HepG2 (cell line): ENCODE results near the gene FKBP5. TPM values are rescaled to one million over a fixed set of nuclear protein-coding genes. Genes with fewer than 3 reads are reported as not detected.

Experiments
- ARNTL ChIP-seq: sonication (generic); formaldehyde crosslinking; IDR thresholded peaks from 2 replicates; pipeline ENCODE4 v1.4.0; 2020; ENCODE audit warnings: mild to moderate bottlenecking, missing genetic modification reagents
- MYC ChIP-seq: sonication (generic); formaldehyde crosslinking; IDR thresholded peaks from 2 replicates; pipeline ENCODE4 v1.9.0; 2021; ENCODE audit warnings: missing genetic modification reagents, borderline replicate concordance
- POLR2A ChIP-seq, 2 experiments: IDR thresholded peaks; 2 replicates each; pipeline ENCODE4 v1.6.1; 2011; ENCODE audit warnings: low read depth in 2 of 2, low read length in 2 of 2, mild to moderate bottlenecking in 1 of 2, moderate library complexity in 1 of 2; ENCODE audit not compliant: insufficient read depth in 1 of 2
- SMAD3 ChIP-seq: sonication (generic); formaldehyde crosslinking; IDR thresholded peaks from 2 replicates; pipeline ENCODE4 v1.4.0; 2020; ENCODE audit warnings: missing genetic modification reagents
- TBX2 ChIP-seq: sonication (generic); formaldehyde crosslinking; IDR thresholded peaks from 2 replicates; pipeline ENCODE4 v1.5.0; 2020; ENCODE audit warnings: missing genetic modification reagents, mild to moderate bottlenecking, borderline replicate concordance
- ZBTB3 ChIP-seq: sonication (generic); formaldehyde crosslinking; IDR thresholded peaks from 2 replicates; pipeline ENCODE4 v1.4.0; 2020; ENCODE audit warnings: low read depth, mild to moderate bottlenecking, moderate library complexity, missing genetic modification reagents, borderline replicate concordance
- ZFP37 ChIP-seq: sonication (generic); formaldehyde crosslinking; IDR thresholded peaks from 2 replicates; pipeline ENCODE4 v1.4.0; 2020; ENCODE audit warnings: missing genetic modification reagents, borderline replicate concordance
- ZFP82 ChIP-seq: sonication (generic); formaldehyde crosslinking; IDR thresholded peaks from 2 replicates; pipeline ENCODE4 v1.5.1; 2020; ENCODE audit warnings: mild to moderate bottlenecking, missing genetic modification reagents, borderline replicate concordance
- ZNF17 ChIP-seq: sonication (generic); formaldehyde crosslinking; IDR thresholded peaks from 2 replicates; pipeline ENCODE4 v1.5.0; 2020; ENCODE audit warnings: mild to moderate bottlenecking, missing genetic modification reagents
- ZNF557 ChIP-seq: sonication (generic); formaldehyde crosslinking; IDR thresholded peaks from 2 replicates; pipeline ENCODE4 v1.4.0; 2020; ENCODE audit warnings: missing genetic modification reagents
- ZNF564 ChIP-seq: sonication (generic); formaldehyde crosslinking; IDR thresholded peaks from 2 replicates; pipeline ENCODE4 v1.8.1; 2023; ENCODE audit warnings: mild to moderate bottlenecking, missing genetic modification reagents
- ZNF607 ChIP-seq: sonication (generic); formaldehyde crosslinking; IDR thresholded peaks from 2 replicates; pipeline ENCODE4 v1.5.1; 2020; ENCODE audit warnings: missing genetic modification reagents, mild to moderate bottlenecking, borderline replicate concordance
- ZNF703 ChIP-seq: sonication (generic); formaldehyde crosslinking; IDR thresholded peaks from 2 replicates; pipeline ENCODE4 v1.5.1; 2020; ENCODE audit warnings: missing genetic modification reagents, mild to moderate bottlenecking, moderate library complexity, borderline replicate concordance
- ZNF747 ChIP-seq: sonication (generic); formaldehyde crosslinking; IDR thresholded peaks from 2 replicates; pipeline ENCODE4 v1.8.1; 2023; ENCODE audit warnings: missing genetic modification reagents, mild to moderate bottlenecking, borderline replicate concordance
- polyA plus RNA-seq, 8 experiments: library from polyadenylated mRNA; depleted of rRNA in 3 of 8; stranded (reverse) in 7 of 8; unstranded in 1 of 8; fragments of >200 nt; fragmentation: Illumina TruSeq in 4 of 8; extraction: Trizol in 4 of 8; gene quantifications; 2 replicates each; pipeline versions ENCODE4 v1.2.1 to v1.2.3, GENCODE V29; 2011 to 2016; ENCODE audit warnings: low read depth in 4 of 8, missing spikeins in 1 of 8, mixed read lengths in 1 of 8; ENCODE audit not compliant: insufficient read depth in 1 of 8
- total RNA-seq, 5 experiments: library from RNA; depleted of rRNA; stranded (reverse); fragments of >200 nt; fragmentation: Illumina TruSeq; extraction: Trizol; gene quantifications; 2 replicates each; pipeline ENCODE4 v1.2.3, GENCODE V29; 2016; ENCODE audit warnings: low read depth in 1 of 5
- TF ChIP-seq, protein P1 (sequence below): sonication (generic); formaldehyde crosslinking; IDR thresholded peaks from 2 replicates; pipeline ENCODE4 v1.4.0; 2020; ENCODE audit warnings: missing genetic modification reagents, borderline replicate concordance
- TF ChIP-seq, protein P2 (sequence below): sonication (generic); formaldehyde crosslinking; conservative IDR thresholded peaks from 2 replicates; pipeline ENCODE4 v1.4.0; 2020; ENCODE audit warnings: missing genetic modification reagents
- TF ChIP-seq, protein P3 (sequence below): IDR thresholded peaks from 2 replicates; pipeline ENCODE4 v1.6.1; 2016; ENCODE audit warnings: missing genetic modification reagents, missing compliant biosample characterization
- TF ChIP-seq, protein P4 (sequence below): IDR thresholded peaks from 2 replicates; pipeline ENCODE4 v1.6.1; 2012; ENCODE audit warnings: low read depth, low read length, improper control_type of control experiment

The FKBP5 gene
- total and polyA plus RNA-seq, 2 of the 13 experiments (the other 11 are each of a cell fraction or from before 2014, with no cell fraction given), result 8.0 to 17.4 TPM

DNA sequence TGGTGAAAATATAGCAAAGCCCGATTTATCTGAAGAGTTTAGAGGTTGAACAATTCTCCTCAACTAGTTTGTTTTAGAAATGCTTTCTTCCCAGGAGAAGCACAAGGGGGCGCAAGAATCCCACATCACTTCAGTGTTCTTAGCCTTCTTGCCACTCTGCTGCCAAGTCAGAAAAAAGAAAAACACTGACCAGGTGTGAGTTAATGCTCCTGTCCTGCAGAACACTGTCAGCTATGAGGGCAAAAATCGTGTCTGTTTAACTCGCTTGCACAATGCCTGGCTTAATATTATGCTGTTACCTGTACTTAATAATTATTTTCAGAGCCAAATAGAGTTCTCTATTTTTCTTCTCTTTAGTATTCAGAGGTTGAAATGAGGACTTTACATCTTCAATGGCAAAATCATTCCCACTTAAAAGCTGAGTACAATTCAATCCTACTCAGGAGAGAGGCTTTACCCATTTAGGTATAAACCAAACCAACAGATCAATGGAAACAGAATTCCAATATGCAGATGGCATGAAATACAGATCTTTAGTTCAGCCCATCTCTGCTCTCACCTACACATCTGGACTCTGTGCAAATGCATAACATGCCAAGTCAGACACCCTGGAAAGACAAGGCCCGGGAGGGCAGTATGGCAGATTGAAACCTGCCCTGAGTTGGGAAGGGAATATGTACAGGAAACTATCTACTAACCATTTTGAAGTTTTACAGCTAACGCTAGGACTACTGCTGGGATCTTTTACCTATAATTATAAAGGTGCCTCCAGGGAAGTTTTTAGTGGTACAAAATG, 104.6 kb downstream of the FKBP5 start (continued):
- TF ChIP-seq, protein P1, sequence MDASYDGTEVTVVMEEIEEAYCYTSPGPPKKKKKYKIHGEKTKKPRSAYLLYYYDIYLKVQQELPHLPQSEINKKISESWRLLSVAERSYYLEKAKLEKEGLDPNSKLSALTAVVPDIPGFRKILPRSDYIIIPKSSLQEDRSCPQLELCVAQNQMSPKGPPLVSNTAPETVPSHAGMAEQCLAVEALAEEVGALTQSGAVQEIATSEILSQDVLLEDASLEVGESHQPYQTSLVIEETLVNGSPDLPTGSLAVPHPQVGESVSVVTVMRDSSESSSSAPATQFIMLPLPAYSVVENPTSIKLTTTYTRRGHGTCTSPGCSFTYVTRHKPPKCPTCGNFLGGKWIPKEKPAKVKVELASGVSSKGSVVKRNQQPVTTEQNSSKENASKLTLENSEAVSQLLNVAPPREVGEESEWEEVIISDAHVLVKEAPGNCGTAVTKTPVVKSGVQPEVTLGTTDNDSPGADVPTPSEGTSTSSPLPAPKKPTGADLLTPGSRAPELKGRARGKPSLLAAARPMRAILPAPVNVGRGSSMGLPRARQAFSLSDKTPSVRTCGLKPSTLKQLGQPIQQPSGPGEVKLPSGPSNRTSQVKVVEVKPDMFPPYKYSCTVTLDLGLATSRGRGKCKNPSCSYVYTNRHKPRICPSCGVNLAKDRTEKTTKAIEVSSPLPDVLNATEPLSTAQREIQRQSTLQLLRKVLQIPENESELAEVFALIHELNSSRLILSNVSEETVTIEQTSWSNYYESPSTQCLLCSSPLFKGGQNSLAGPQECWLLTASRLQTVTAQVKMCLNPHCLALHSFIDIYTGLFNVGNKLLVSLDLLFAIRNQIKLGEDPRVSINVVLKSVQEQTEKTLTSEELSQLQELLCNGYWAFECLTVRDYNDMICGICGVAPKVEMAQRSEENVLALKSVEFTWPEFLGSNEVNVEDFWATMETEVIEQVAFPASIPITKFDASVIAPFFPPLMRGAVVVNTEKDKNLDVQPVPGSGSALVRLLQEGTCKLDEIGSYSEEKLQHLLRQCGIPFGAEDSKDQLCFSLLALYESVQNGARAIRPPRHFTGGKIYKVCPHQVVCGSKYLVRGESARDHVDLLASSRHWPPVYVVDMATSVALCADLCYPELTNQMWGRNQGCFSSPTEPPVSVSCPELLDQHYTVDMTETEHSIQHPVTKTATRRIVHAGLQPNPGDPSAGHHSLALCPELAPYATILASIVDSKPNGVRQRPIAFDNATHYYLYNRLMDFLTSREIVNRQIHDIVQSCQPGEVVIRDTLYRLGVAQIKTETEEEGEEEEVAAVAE, result peak; percentile 78; the same call in 1 of the 2 replicates
- TF ChIP-seq ARNTL (CRISPR knock-in tag), result peak; percentile 25; the same call in 1 of the 2 replicates
- no peak for TF ChIP-seq ZBTB3 (CRISPR knock-in tag)
- no peak for TF ChIP-seq ZNF607
- no peak for TF ChIP-seq ZNF703 (CRISPR knock-in tag)
- TF ChIP-seq, protein P2, sequence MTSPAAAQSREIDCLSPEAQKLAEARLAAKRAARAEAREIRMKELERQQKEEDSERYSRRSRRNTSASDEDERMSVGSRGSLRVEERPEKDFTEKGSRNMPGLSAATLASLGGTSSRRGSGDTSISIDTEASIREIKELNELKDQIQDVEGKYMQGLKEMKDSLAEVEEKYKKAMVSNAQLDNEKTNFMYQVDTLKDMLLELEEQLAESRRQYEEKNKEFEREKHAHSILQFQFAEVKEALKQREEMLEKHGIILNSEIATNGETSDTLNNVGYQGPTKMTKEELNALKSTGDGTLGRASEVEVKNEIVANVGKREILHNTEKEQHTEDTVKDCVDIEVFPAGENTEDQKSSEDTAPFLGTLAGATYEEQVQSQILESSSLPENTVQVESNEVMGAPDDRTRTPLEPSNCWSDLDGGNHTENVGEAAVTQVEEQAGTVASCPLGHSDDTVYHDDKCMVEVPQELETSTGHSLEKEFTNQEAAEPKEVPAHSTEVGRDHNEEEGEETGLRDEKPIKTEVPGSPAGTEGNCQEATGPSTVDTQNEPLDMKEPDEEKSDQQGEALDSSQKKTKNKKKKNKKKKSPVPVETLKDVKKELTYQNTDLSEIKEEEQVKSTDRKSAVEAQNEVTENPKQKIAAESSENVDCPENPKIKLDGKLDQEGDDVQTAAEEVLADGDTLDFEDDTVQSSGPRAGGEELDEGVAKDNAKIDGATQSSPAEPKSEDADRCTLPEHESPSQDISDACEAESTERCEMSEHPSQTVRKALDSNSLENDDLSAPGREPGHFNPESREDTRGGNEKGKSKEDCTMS (CRISPR knock-in tag), result no peak
- no peak for TF ChIP-seq MYC (CRISPR knock-in tag)
- peak; percentile 69; the same call in 1 of the 2 replicates for TF ChIP-seq SMAD3 (CRISPR knock-in tag)
- no peak for TF ChIP-seq TBX2 (CRISPR knock-in tag)
- TF ChIP-seq, protein P3, sequence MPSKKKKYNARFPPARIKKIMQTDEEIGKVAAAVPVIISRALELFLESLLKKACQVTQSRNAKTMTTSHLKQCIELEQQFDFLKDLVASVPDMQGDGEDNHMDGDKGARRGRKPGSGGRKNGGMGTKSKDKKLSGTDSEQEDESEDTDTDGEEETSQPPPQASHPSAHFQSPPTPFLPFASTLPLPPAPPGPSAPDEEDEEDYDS, result peak; percentile 21; the same call in 1 of the 2 replicates
- no peak for TF ChIP-seq ZNF17 (CRISPR knock-in tag)
- TF ChIP-seq ZNF747, result no peak
- no peak for TF ChIP-seq POLR2A (IDR thresholded peaks at IDR 0.05; ENCODE audit: insufficient read depth in 1 of 2, low read depth in 2 of 2, low read length in 2 of 2)
- TF ChIP-seq ZNF557 (CRISPR knock-in tag), result no peak
- TF ChIP-seq ZNF564 (CRISPR knock-in tag), result no peak
- TF ChIP-seq ZFP82, result no peak
- TF ChIP-seq ZFP37 (CRISPR knock-in tag), result no peak
- TF ChIP-seq, protein P4, sequence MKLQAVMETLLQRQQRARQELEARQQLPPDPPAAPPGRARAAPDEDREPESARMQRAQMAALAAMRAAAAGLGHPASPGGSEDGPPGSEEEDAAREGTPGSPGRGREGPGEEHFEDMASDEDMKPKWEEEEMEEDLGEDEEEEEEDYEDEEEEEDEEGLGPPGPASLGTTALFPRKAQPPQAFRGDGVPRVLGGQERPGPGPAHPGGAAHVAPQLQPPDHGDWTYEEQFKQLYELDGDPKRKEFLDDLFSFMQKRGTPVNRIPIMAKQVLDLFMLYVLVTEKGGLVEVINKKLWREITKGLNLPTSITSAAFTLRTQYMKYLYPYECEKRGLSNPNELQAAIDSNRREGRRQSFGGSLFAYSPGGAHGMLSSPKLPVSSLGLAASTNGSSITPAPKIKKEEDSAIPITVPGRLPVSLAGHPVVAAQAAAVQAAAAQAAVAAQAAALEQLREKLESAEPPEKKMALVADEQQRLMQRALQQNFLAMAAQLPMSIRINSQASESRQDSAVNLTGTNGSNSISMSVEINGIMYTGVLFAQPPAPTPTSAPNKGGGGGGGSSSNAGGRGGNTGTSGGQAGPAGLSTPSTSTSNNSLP, result no peak
